Astrocyte (in vitro differentiated cells and primary cell): Measurements from ENCODE around the gene BCAR1.

ENCODE experiments used
- EZH2 ChIP-seq: IDR thresholded peaks from 2 replicates; pipeline ENCODE4 v1.6.1; 2012; ENCODE audit warnings: mild to moderate bottlenecking, low read length, inconsistent platforms; ENCODE audit not compliant: insufficient read depth
- TF ChIP-seq, protein P1 (sequence below): IDR thresholded peaks from 2 replicates; pipeline ENCODE4 v1.5.1; 2011; ENCODE audit warnings: low read depth, mild to moderate bottlenecking, inconsistent platforms, low read length, moderate library complexity; ENCODE audit not compliant: insufficient read depth

GRCh38 chr16:75234856-75235696 lies 16.3 kb downstream of the BCAR1 start:
- TF ChIP-seq, protein P1, sequence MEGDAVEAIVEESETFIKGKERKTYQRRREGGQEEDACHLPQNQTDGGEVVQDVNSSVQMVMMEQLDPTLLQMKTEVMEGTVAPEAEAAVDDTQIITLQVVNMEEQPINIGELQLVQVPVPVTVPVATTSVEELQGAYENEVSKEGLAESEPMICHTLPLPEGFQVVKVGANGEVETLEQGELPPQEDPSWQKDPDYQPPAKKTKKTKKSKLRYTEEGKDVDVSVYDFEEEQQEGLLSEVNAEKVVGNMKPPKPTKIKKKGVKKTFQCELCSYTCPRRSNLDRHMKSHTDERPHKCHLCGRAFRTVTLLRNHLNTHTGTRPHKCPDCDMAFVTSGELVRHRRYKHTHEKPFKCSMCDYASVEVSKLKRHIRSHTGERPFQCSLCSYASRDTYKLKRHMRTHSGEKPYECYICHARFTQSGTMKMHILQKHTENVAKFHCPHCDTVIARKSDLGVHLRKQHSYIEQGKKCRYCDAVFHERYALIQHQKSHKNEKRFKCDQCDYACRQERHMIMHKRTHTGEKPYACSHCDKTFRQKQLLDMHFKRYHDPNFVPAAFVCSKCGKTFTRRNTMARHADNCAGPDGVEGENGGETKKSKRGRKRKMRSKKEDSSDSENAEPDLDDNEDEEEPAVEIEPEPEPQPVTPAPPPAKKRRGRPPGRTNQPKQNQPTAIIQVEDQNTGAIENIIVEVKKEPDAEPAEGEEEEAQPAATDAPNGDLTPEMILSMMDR, result no peak
- no peak for TF ChIP-seq EZH2
